Lung (tissue), 12 donors: Measurements from ENCODE around the gene ATP23. TPM values are rescaled to one million over a fixed set of nuclear protein-coding genes. Genes with fewer than 3 reads are reported as not detected.

Source experiments
- ATAC-seq: fragments of 200-7000 bp; cut with Tn5 transposase; one replicate; pipeline ENCODE4 v1.9.1; 2020; ENCODE audit warnings: moderate number of reproducible peaks; ENCODE audit not compliant: insufficient read depth, low FRiP score
- DNase-seq, 3 donors: peaks; one replicate each; pipeline ENCODE4 v3.0.0-alpha.2; 2013 to 2017
- H3K27ac ChIP-seq, 2 donors: one replicate each; pipeline ENCODE4 v1.5.1; 2013; ENCODE audit warnings: mild to moderate bottlenecking in 2 of 2, moderate library complexity in 2 of 2, control low read depth in 1 of 2, inconsistent platforms in 1 of 2, low read depth in 1 of 2, low read length in 1 of 2
- H3K27me3 ChIP-seq, 3 donors: one replicate each; pipeline ENCODE4 v1.5.1; 2013; ENCODE audit warnings: low read length in 2 of 3; ENCODE audit not compliant: control insufficient read depth in 3 of 3, insufficient read depth in 3 of 3
- H3K36me3 ChIP-seq, 4 donors: one replicate each; pipeline ENCODE4 v1.5.1; 2013; ENCODE audit warnings: low read length in 4 of 4, mild to moderate bottlenecking in 1 of 4, moderate library complexity in 1 of 4; ENCODE audit not compliant: control insufficient read depth in 4 of 4, insufficient read depth in 4 of 4
- H3K4me1 ChIP-seq, 5 donors: one replicate each; pipeline ENCODE4 v1.5.1; 2013; ENCODE audit warnings: low read length in 5 of 5, mild to moderate bottlenecking in 2 of 5, moderate library complexity in 1 of 5; ENCODE audit not compliant: control insufficient read depth in 5 of 5, insufficient read depth in 5 of 5
- H3K4me3 ChIP-seq: one replicate; pipeline ENCODE4 v1.5.1; 2013; ENCODE audit warnings: mild to moderate bottlenecking, control low read depth, moderate library complexity
- H3K9ac ChIP-seq, 2 donors: one replicate each; pipeline ENCODE4 v1.5.1; 2013; ENCODE audit warnings: low read length in 2 of 2, control low read depth in 1 of 2; ENCODE audit not compliant: insufficient read depth in 1 of 2
- H3K9me3 ChIP-seq, 4 donors: one replicate each; pipeline ENCODE4 v1.5.1; 2013; ENCODE audit warnings: low read length in 3 of 4, mild to moderate bottlenecking in 1 of 4, moderate library complexity in 1 of 4; ENCODE audit not compliant: control insufficient read depth in 4 of 4, insufficient read depth in 3 of 4
- CTCF ChIP-seq: IDR thresholded peaks from 2 replicates; pipeline ENCODE4 v1.5.1; 2012; ENCODE audit warnings: mild to moderate bottlenecking; ENCODE audit errors: control extremely low read depth, extremely low read depth
- WGBS, 2 donors: extraction: QIAGEN DNeasy Blood & Tissue Kit; methylation state at CpG; one replicate each; pipeline ENCODE4 v1.1.7; 2013; 5-methylcytosine and 5-hydroxymethylcytosine counted together
- polyA plus RNA-seq, 2 donors: library from polyadenylated mRNA; stranded (reverse); fragments of 200-250 nt; gene quantifications; one replicate each; pipeline ENCODE4 v1.2.1, GENCODE V29; 2013
- total RNA-seq, 2 donors: library from RNA; depleted of rRNA in 1 of 2; stranded (reverse); fragments of >200 nt in 1 of 2; gene quantifications; one replicate each; pipeline ENCODE4 v1.2.1, GENCODE V29; 2014 to 2021
- donor health status: control.
- donor health status: control.
- donor health status: Bipolar disorder and iron deficiency.
- donor health status: healthy.
- donor health status: DM: yes; HTN: yes; CAD: no.

The ATP23 gene
- total and polyA plus RNA-seq, 4 donors, result 3.6 to 6.9 (median 5.9) TPM

GRCh38 chr12:57940915-57941164 lies 527 bp upstream of the ATP23 start:
- Histone ChIP-seq H3K4me1 (peaks cover 0 to 13% (median 2%) of the 10 kb centered on the region in 5 donors), H3K36me3 (no peaks in the 10 kb centered on the region), H3K27ac (peak overlapping the region; percentile 75 to 98), H3K9ac (peak overlapping the region; percentile 46 to 94), H3K4me3 (peak overlapping the region; percentile 69), H3K9me3 (no peaks in the 10 kb centered on the region), H3K27me3 (peaks cover 0 to 4% (median 0%) of the 10 kb centered on the region in 3 donors)
- DNase-seq, result no peak
- 5 to 9% methylated on average over 4 of the region's 4 CpGs for WGBS, 2 donors
- no peak for TF ChIP-seq CTCF
- no peak for ATAC-seq

GRCh38 chr12:57943438-57944080 lies 2.2 kb downstream of the ATP23 start:
- no peaks in the 10 kb centered on the region for H3K9me3 ChIP-seq
- H3K36me3 ChIP-seq, result peaks cover 0 to 2% (median 0%) of the 10 kb centered on the region in 4 donors
- 92 to 98% methylated on average over 2 of the region's 2 CpGs for WGBS, 2 donors
- no peak overlapping the region for H3K27ac ChIP-seq
- TF ChIP-seq CTCF, result no peak
- H3K4me3 ChIP-seq, result no peak overlapping the region
- DNase-seq, result no peak
- no peak for ATAC-seq
- peaks cover 0 to 13% (median 0%) of the 10 kb centered on the region in 5 donors for H3K4me1 ChIP-seq
- no peak overlapping the region for H3K9ac ChIP-seq
- H3K27me3 ChIP-seq, result no peaks in the 10 kb centered on the region

GRCh38 chr12:57944313-57945023 lies 3.1 kb downstream of the ATP23 start:
- 91 to 93% methylated on average over 4 of the region's 4 CpGs for WGBS, 2 donors
- peaks cover 0 to 2% (median 0%) of the 10 kb centered on the region in 4 donors for H3K36me3 ChIP-seq
- ATAC-seq (no peak), DNase-seq (no peak)
- no peak overlapping the region for H3K4me3 ChIP-seq
- no peak for TF ChIP-seq CTCF
- H3K27me3 ChIP-seq, result no peaks in the 10 kb centered on the region
- H3K9me3 ChIP-seq, result no peaks in the 10 kb centered on the region
- no peak overlapping the region for H3K9ac ChIP-seq
- H3K4me1 ChIP-seq, result peaks cover 0 to 13% (median 0%) of the 10 kb centered on the region in 5 donors
- H3K27ac ChIP-seq, result no peak overlapping the region
